ENCODE measurements around the gene MYCBPAP.
A peak's percentile ranks its signal among the peaks of the same experiment; 100 is the strongest.

MYCBPAP gene

GRCh38 chr17:50507871-50508572 is at the start of gene MYCBPAP:
Gene MYCBPAP (plus strand): TSS chr17:50508439. CDS start chr17:50508675, 236 bp downstream.
- peak; percentile 51 to 79 (median 70) for DNase-seq

- DNase-seq: no peak
These were observed 49.2 kb upstream of the MYCBPAP start for GRCh38 chr17:50458701-50459676.

- no peak for DNase-seq
These were observed 48.5 kb upstream of the MYCBPAP start for GRCh38 chr17:50459756-50460155.

GRCh38 chr17:50460831-50461526 is 47.3 kb upstream of the MYCBPAP start:
- no peak for DNase-seq

GRCh38 chr17:50461550-50462132 is 46.6 kb upstream of the MYCBPAP start:
- no peak for DNase-seq

GRCh38 chr17:50462446-50462845 is 45.8 kb upstream of the MYCBPAP start:
- DNase-seq: no peak

GRCh38 chr17:50464121-50464520 is 44.1 kb upstream of the MYCBPAP start:
- no peak for DNase-seq

- no peak for DNase-seq
These were observed 43.5 kb upstream of the MYCBPAP start for GRCh38 chr17:50464736-50465135.

- DNase-seq: no peak
These were observed 43.1 kb upstream of the MYCBPAP start for GRCh38 chr17:50465171-50465570.

- no peak for DNase-seq
These were observed 42.6 kb upstream of the MYCBPAP start for GRCh38 chr17:50465635-50466034.

GRCh38 chr17:50466371-50467113 is 41.7 kb upstream of the MYCBPAP start:
- no peak for DNase-seq

- DNase-seq: no peak
These were observed 41.0 kb upstream of the MYCBPAP start for GRCh38 chr17:50467114-50467854.

GRCh38 chr17:50467855-50468303 is 40.4 kb upstream of the MYCBPAP start:
- DNase-seq: no peak

GRCh38 chr17:50468304-50469207 is 39.7 kb upstream of the MYCBPAP start, which contains the start of gene CHAD:
Gene CHAD (minus strand): TSS chr17:50468880. CDS start chr17:50468813, 67 bp downstream.
- no peak for DNase-seq

- DNase-seq: no peak
These were observed 39.0 kb upstream of the MYCBPAP start for GRCh38 chr17:50469208-50469605.

GRCh38 chr17:50469671-50470305 is 38.5 kb upstream of the MYCBPAP start:
- DNase-seq: no peak

GRCh38 chr17:50470426-50470825 is 37.8 kb upstream of the MYCBPAP start:
- DNase-seq: no peak

- DNase-seq: no peak
These were observed 37.0 kb upstream of the MYCBPAP start for GRCh38 chr17:50471009-50471905.
